Panc1 (cell line): ENCODE measurements around the gene BMF. TPM values are rescaled to one million over a fixed set of nuclear protein-coding genes. Genes with fewer than 3 reads are reported as not detected.

Experiments
- ATAC-seq: fragments of 200-7000 bp; cut with Tn5 transposase; 2 replicates; pipeline ENCODE4 v1.9.1; 2020; ENCODE audit warnings: mild to moderate bottlenecking, moderate library complexity
- BruUV-seq: library from RNA; stranded (reverse); fragments of 400-500 nt; replicated peaks from 2 replicates; lab custom pipeline; 2021; lab: Mats Ljungman, UMichigan
- CTCF ChIA-PET: fragments of 300-600 bp; sonication (Branson Sonifier 250); formaldehyde crosslinking; loops from one replicate; lab custom pipeline; 2022; ENCODE audit warnings: antibody characterized with exemption; lab: Charles Lee
- POLR2A ChIA-PET: fragments of 300-600 bp; sonication (Branson Sonifier 250); formaldehyde crosslinking; loops from one replicate; lab custom pipeline; 2022; ENCODE audit warnings: antibody characterized with exemption; lab: Charles Lee
- DNase-seq: peaks from one replicate; pipeline ENCODE4 v3.0.0-alpha.2; 2010; ENCODE audit warnings: low read depth, low spot score
- H3K27ac ChIP-seq: 2 replicates; pipeline ENCODE4 v1.5.1; 2011; ENCODE audit warnings: mild to moderate bottlenecking, low read length, inconsistent platforms
- H3K27me3 ChIP-seq: fragments of 200-500 bp; sonication (Bioruptor generic); 2 replicates; pipeline ENCODE4 v1.6.0; 2014; ENCODE audit warnings: low read length, inconsistent platforms; ENCODE audit not compliant: control insufficient read depth, insufficient read depth
- H3K36me3 ChIP-seq: fragments of 200-500 bp; sonication (Bioruptor generic); 2 replicates; pipeline ENCODE4 v1.5.1; 2014; ENCODE audit warnings: inconsistent platforms, mild to moderate bottlenecking, low read length, moderate library complexity; ENCODE audit not compliant: control insufficient read depth, insufficient read depth
- H3K4me1 ChIP-seq: 2 replicates; pipeline ENCODE4 v1.5.1; 2011; ENCODE audit warnings: inconsistent platforms, mild to moderate bottlenecking, low read length, moderate library complexity; ENCODE audit not compliant: control insufficient read depth, insufficient read depth
- H3K4me3 ChIP-seq, 2 experiments: 2 replicates each; pipeline ENCODE4 v1.5.1; 2011 to 2012; ENCODE audit warnings: low read depth in 2 of 2, low read length in 2 of 2, mild to moderate bottlenecking in 2 of 2, inconsistent platforms in 1 of 2, moderate library complexity in 1 of 2
- H3K9me3 ChIP-seq: fragments of 200-500 bp; sonication (Bioruptor generic); 2 replicates; pipeline ENCODE4 v1.5.1; 2014; ENCODE audit warnings: low read depth, mild to moderate bottlenecking, inconsistent platforms, low read length, moderate library complexity; ENCODE audit not compliant: control insufficient read depth, insufficient read depth
- CTCF ChIP-seq: fragments of 450-650 bp; IDR thresholded peaks from 2 replicates; pipeline ENCODE4 v1.5.1; 2017; ENCODE audit warnings: mild to moderate bottlenecking
- POLR2AphosphoS5 ChIP-seq: IDR thresholded peaks from 2 replicates; pipeline ENCODE4 v1.6.1; 2012; ENCODE audit warnings: mild to moderate bottlenecking, low read depth, low read length, moderate library complexity
- REST ChIP-seq, 2 experiments: IDR thresholded peaks; 2 replicates each; pipeline ENCODE4 v1.6.1; 2011 to 2012; ENCODE audit warnings: low read depth in 2 of 2, control low read depth in 1 of 2, low read length in 1 of 2, mild to moderate bottlenecking in 1 of 2, moderate library complexity in 1 of 2; ENCODE audit not compliant: insufficient read depth in 1 of 2
- SIN3A ChIP-seq: IDR thresholded peaks from 2 replicates; pipeline ENCODE4 v1.6.1; 2012; ENCODE audit warnings: low read depth, mild to moderate bottlenecking, low read length, moderate library complexity, borderline replicate concordance; ENCODE audit not compliant: insufficient read depth
- TCF7L2 ChIP-seq: IDR thresholded peaks from 2 replicates; pipeline ENCODE4 v1.6.1; 2011; ENCODE audit warnings: mild to moderate bottlenecking, low read depth, low read length, inconsistent platforms
- in situ Hi-C: cut with HindIII; loops from 2 replicates; pipeline ENCODE4 v1.10.0; 2016; ENCODE audit warnings: low sequenced_read_pairs, low pct_unique_long_range_greater_than_20kb
- intact Hi-C: fragments of 100-400 bp; cut with micrococcal nuclease; formaldehyde crosslinking; loops from one replicate; pipeline ENCODE4 v1.10.0; 2022; ENCODE audit not compliant: unreplicated experiment
- total RNA-seq: library from RNA; stranded (reverse); gene quantifications from one replicate; pipeline ENCODE4 v1.2.1, GENCODE V29; 2021; ENCODE audit not compliant: unreplicated experiment

BMF gene
- total RNA-seq, 1 experiment from 2014 or later = 7.8 TPM

GRCh38 chr15:40151499-40151898, 42.8 kb upstream of the BMF start:
- in situ Hi-C loops (no loop called here), intact Hi-C loops (no loop called here)
- ATAC-seq (no peak), DNase-seq (no peak)
- CTCF ChIA-PET = no interaction called here
- Histone ChIP-seq H3K4me3 (no peak overlapping the region), H3K27me3 (no peaks in the 10 kb centered on the region), H3K27ac (no peak overlapping the region), H3K36me3 (no peaks in the 10 kb centered on the region), H3K9me3 (no peaks in the 10 kb centered on the region), H3K4me1 (no peaks in the 10 kb centered on the region)
- TF ChIP-seq REST (IDR thresholded peaks at IDR 0.05; ENCODE audit: insufficient read depth in 1 of 2, low read depth in 2 of 2, low read length in 1 of 2) (no peak), TCF7L2 (no peak), POLR2AphosphoS5 (no peak), SIN3A (no peak), CTCF (no peak)
- no TSS peak for BruUV-seq
- POLR2A ChIA-PET = no interaction called here

GRCh38 chr15:40150163-40150925, 41.7 kb upstream of the BMF start:
- no TSS peak for BruUV-seq
- ChIA-PET CTCF (no interaction called here), POLR2A (no interaction called here)
- 0 out of 2 replicates have a peak, but pooled peaks have one; percentile 44 for ATAC-seq
- Histone ChIP-seq H3K36me3 (no peaks in the 10 kb centered on the region), H3K4me3 (no peak overlapping the region), H3K4me1 (no peaks in the 10 kb centered on the region), H3K9me3 (no peaks in the 10 kb centered on the region), H3K27me3 (no peaks in the 10 kb centered on the region), H3K27ac (no peak overlapping the region)
- intact Hi-C loops = no loop called here
- TF ChIP-seq TCF7L2 (no peak), REST (IDR thresholded peaks at IDR 0.05; ENCODE audit: insufficient read depth in 1 of 2, low read depth in 2 of 2, low read length in 1 of 2) (no peak), CTCF (no peak), POLR2AphosphoS5 (no peak), SIN3A (no peak)
- in situ Hi-C loops = no loop called here
- DNase-seq = no peak
